Stimulated activated CD4-positive, alpha-beta T cell treated with anti-CD3 and anti-CD28 coated beads, TNF-alpha, amount 100 ng/mL, for 1 hour (primary cell): ENCODE data around the gene TYRO3.

Source experiments
- DNase-seq, 3 donors: peaks; one replicate each; pipeline ENCODE4 v3.0.0-alpha.2; 2020; ENCODE audit warnings: low read depth in 3 of 3, low spot score in 1 of 3

The TYRO3 gene

GRCh38 chr15:41558400-41559238 lies at the start of gene TYRO3:
Gene TYRO3 (plus strand): TSS chr15:41559212. CDS start chr15:41559258, 46 bp downstream.
- peak; percentile 35 to 62 (median 45) for DNase-seq

- no peak for DNase-seq
Measured at GRCh38 chr15:41510728-41511127, 48.3 kb upstream of the TYRO3 start.

DNA sequence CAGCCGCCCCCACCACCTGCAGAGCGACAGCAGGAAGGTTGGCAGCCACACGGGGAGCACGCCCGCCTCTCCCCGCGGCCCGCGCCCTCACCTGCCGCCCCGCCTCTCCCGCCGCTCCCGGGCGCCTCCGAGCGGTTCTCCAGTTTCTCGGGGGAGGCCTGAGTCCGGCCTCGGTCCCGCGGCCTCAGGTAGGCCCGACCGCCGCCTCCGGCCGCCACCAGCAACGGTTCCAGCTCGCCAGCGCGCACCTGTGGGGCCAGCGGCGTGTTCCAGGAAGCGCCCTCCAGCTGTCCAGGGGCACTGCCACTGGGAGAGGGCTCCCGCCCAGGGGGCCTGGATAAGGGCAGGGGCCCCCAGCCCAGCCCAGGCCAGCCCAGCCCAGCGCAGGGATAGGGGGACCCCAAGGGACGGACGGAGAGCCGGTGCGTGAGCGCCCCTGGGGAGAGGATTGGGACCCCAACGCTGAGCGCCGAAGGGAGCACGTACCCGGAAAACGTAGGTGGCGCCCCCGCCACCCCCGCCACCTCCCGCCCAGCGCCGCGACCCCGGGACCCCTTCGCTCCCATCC lies 47.6 kb upstream of the TYRO3 start:
- DNase-seq: no peak

GRCh38 chr15:41511899-41512369 lies 47.1 kb upstream of the TYRO3 start:
- DNase-seq: no peak

DNA sequence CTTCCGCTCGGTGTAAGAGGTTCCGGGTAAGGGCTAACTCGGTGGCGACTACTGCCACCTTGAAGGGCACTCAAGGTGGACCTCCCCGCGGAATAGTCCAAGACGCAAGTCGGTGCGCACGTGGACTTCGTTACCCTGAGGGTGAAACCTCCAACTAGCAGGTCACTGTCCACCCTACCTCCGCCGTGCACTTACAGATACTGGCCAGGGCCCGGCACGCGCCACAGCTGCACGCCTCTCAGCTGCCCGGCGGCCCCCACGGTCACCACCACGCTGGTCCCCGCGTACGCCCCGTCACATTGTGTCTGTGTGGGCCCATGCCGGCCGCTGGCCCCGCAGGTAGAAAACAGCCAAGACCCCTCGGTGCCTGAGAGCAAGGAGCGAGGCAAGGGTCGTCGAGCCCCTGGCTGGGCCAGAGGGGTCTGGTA lies 46.5 kb upstream of the TYRO3 start:
- DNase-seq: no peak

GRCh38 chr15:41512940-41513505 lies 46.0 kb upstream of the TYRO3 start:
- no peak for DNase-seq

DNA sequence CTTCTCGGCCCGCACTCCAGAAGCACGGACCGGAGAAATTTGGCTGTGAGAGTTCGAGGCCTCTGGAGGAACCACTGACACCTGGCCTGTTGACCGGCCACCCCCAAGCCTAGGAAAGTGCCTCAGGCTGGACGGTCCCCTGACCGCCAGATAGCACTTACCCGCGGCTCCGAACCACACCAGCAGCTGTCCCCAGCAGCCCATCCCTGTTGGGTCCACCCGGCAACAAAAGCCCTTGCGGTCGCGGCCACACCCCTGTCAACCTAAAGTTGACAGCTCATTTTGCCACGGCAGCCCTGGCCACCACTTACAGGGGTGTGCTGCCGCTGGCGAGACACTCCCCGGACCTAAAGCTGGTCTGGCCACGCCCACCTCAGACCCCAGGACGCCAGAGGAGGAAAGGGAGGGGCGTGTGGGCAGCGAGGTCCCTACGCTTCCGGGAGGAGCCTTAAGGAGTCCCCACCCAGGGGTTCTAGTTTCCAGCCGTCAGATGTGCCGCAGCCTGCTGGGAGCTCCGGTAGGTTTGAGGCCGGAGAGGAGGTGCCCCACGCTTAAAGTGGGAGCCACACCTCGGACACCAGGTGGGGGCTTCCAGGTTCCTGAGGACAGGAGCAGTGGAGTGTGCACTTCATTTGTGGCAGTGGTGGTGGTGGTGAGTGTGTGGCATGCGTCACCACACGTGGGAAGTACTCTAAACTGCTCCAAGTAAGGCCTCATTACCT lies 45.3 kb upstream of the TYRO3 start, which contains the start of gene LTK:
TSS of gene LTK (minus strand) at position 322 of the 722 bp plus-strand sequence. CDS start at position 204, 118 bp downstream.
- no peak for DNase-seq

- no peak for DNase-seq
Measured at GRCh38 chr15:41517895-41518449, 41.0 kb upstream of the TYRO3 start.

DNA sequence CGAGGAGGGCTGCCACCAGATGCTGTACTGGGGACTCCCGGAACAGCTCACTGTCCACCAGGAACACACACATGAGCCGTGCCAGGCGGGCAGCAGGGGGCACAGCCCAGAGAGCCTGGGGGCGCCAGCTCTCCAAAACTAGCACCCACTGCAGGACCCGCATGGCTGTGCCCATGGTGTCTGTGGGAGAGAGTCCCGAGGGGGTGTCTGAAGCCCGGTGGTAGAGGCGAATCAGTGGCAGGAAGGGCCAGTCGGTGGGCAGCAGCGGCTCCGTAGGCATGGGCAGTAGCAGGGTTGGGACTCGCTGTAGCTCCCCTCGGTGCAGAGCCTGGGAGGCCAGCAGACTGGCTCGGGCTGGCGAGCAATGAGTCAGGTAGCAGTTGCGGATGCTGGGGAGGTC lies 38.4 kb upstream of the TYRO3 start:
- DNase-seq: no peak

- DNase-seq: no peak
Measured at GRCh38 chr15:41521614-41522013, 37.4 kb upstream of the TYRO3 start.

DNA sequence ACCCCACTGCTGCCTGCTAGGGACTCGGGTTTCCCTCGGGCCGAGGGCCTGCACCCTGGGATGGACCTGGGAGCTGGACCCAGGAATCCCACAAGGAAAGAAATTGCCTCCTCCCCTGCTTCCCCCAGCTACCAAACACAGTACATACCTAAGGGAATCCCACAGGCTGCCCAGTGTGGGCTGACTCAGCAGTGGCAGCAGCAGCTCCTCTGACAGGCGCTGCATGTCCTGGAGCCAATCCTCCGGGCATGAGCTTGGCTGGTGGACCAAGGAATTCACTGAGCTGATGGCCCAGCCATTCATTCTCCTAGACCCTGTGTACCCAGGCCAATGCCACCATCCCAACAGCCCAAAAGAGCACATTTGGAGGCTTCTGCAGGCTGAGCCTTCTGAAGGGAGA lies 35.9 kb upstream of the TYRO3 start:
- DNase-seq: no peak

DNA sequence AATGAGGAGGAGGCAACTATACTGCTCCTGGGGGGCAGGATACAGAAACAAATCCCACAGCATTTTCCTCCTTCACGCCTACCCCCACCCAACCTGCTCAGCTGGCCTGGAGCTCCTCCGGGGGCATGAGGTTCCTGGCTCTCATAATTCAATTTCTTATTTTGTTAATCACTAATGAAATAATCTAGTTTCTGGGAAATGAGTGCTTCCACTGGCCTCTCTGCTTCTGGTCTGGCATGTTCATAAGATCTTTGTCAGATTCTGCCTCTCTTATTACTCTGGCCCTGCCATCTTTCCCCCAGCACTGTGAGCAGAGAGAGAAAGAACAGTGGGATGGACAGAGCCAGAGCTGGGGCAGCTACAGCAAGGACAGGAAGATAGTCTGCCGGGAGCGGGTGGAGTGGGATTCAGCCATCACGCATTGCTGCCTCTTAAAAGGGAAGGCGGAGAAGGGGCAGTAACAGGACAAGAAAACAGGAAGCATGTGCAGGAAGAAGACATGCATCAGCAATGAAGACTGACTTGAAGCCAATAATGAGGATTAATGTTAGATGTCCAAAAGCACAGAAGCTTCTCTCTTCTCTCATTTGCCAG lies 28.6 kb upstream of the TYRO3 start:
- DNase-seq: no peak

GRCh38 chr15:41535544-41535943 lies 23.5 kb upstream of the TYRO3 start:
- no peak for DNase-seq

- DNase-seq: no peak
Measured at GRCh38 chr15:41536866-41537265, 22.1 kb upstream of the TYRO3 start.

GRCh38 chr15:41543521-41543870 lies 15.5 kb upstream of the TYRO3 start:
- DNase-seq: no peak

DNA sequence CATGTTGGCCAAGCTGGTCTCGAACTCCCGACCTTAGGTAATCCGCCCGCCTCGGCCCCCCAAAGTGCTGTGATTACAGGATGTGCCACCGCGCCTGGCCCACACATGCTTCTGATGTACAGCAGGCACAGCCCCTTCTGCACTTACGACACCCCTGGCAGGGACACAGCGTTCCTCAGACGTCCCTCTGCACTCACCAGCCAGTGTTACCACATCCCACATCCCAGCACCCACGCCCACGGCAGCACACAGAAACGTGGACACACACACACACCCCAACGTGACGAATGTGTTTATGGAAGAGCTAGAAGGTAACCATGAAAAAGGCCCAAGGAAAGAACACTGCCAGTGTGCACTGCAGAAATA lies 14.4 kb upstream of the TYRO3 start:
- no peak for DNase-seq

DNA sequence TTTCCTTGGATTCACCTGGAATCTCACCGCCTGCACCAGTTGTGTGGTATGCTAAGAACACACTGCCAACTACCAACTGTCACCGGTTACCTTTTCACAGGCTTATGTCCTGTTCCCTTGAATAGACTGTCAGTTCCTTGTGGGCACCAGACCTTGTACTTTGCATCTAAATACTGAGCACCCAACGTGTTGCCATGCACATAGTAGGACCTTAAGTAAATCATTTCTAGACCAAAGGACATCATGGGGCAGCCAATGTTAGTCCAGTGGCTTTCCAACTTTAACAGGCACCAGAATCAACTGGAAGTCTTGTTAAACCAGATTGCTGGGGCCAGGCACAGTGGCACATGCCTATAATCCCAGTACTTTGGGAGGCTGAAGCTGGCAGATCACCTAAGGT lies 13.8 kb upstream of the TYRO3 start:
- no peak for DNase-seq

DNA sequence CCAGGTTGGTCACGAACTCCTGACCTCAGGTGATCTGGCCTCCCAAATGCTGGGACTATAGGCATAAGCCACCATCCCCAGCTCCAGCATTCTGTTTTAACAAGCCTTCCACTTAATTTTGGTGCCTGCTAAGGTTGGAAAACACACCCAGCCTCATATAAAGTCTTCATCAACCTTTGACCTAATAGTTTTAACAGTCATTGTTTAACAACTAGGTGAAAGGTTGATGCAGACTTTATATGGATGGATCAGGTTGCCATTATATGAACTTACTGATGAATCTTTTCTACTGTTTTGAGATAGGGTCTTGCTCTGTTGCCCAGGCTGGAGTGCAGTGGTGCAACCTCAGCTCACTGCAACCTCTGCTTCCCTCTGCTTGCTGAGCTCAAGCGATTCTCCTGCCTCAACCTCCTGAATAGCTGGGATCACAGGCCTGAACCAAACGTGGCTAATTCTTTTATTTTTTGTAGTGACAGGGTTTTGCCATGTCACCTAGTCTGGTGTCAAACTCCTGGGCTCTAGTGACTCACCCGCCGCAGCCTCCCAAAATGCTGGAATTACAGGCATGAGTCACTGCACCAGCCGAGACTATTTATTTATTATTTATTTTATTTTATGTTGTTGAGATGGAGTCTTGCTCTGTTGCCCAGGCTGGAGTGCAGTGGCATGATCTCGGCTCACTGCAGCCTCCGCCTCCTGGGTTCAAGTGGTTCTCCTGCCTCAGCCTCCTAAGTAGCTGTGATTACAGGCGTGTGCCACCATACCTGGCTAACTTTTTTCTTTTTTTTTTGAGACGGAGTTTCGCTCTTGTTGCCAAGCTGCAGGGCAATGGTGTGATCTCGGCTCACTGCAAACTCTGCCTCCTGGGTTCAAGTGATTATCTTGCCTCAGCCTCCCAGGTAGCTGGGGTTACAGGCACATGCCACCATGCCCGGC lies 11.9 kb upstream of the TYRO3 start:
- no peak for DNase-seq

GRCh38 chr15:41550066-41550775 lies 8.8 kb upstream of the TYRO3 start:
- DNase-seq: no peak
